Measurements from ENCODE around the gene ALDH3A1.

DNA sequence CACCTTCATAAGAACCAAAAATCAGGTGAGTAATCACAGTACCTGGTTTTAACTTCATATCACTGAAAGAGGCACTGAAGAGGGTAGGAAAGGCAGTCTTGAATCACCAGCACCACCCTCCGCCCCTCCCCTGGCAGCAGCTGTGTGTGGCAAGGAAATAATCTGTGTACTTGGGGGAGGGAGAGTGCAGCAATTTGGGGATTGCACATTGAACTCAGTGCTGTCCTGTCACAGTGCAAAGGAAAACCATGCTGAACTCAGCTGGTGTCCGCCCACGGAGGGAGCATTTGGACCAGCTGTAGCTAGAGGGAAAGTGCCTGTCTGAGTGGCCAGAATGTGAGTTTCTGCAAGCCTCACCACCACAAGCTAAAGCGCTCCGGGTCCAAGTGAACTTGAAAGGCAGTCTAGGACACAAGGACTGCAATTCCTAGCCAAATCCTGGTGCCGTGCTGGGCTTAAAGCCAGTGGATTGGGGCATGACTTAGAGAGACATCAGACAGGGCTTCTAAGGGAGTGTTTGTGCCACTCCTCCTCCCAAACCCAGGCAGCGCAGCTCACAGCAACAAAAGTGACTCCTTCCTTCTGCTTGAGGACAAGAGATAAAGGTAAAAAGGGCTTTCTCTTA, 39.7 kb upstream of the ALDH3A1 start:
- TF ChIP-seq POLR2A (IDR thresholded peaks at IDR 0.05; ENCODE audit: low read depth, low read length) (no peak), POLR2AphosphoS5 (IDR thresholded peaks at IDR 0.05; ENCODE audit: low read depth, low read length) (no peak)
